Testis (tissue), 3 donors: ENCODE measurements around the gene MAP2K4. TPM values are rescaled to one million over a fixed set of nuclear protein-coding genes. Genes with fewer than 3 reads are reported as not detected.

Experiments used
- DNase-seq: peaks from one replicate; pipeline ENCODE4 v3.0.0-alpha.2; 2019
- H3K27ac ChIP-seq, 2 donors: fragments of 200-600 bp; sonication (generic); one replicate each; pipeline ENCODE4 v1.5.1; 2019
- H3K27me3 ChIP-seq: fragments of 200-600 bp; sonication (generic); one replicate; pipeline ENCODE4 v1.5.1; 2019
- H3K36me3 ChIP-seq: fragments of 200-600 bp; sonication (generic); one replicate; pipeline ENCODE4 v1.5.1; 2017; ENCODE audit warnings: low read depth; ENCODE audit errors: missing control alignments
- H3K4me1 ChIP-seq: fragments of 200-600 bp; sonication (generic); one replicate; pipeline ENCODE4 v1.5.1; 2019
- H3K4me3 ChIP-seq, 2 donors: fragments of 200-600 bp; sonication (generic); one replicate each; pipeline ENCODE4 v1.5.1; 2017 to 2019
- H3K9me3 ChIP-seq: fragments of 200-600 bp; sonication (generic); one replicate; pipeline ENCODE4 v1.5.1; 2017
- POLR2A ChIP-seq: fragments of 450-650 bp; IDR thresholded peaks from one replicate; pipeline ENCODE4 v1.6.1; 2017; ENCODE audit warnings: antibody characterized with exemption, mild to moderate bottlenecking, moderate library complexity
- WGBS, 2 donors: methylation state at CpG; one replicate each; pipeline ENCODE4 v1.1.5; 2018; 5-methylcytosine and 5-hydroxymethylcytosine counted together
- intact Hi-C: fragments of 100-400 bp; cut with DNase I; formaldehyde crosslinking; loops from one replicate; pipeline ENCODE4 v1.15.1; 2023; ENCODE audit warnings: low total_unique reads
- polyA plus RNA-seq: library from polyadenylated mRNA; stranded (reverse); fragments of 350-450 nt; fragmentation: Illumina TruSeq; extraction: RNeasy Lipid Tissue Mini Kit (QIAGEN cat#74804); gene quantifications from one replicate; pipeline ENCODE4 v1.2.3, GENCODE V29; 2014; ENCODE audit warnings: low read depth, low replicate concordance; ENCODE audit not compliant: insufficient read depth
- total RNA-seq, 2 donors: library from RNA; depleted of rRNA; stranded (reverse); fragments of >200 nt; gene quantifications; one replicate each; pipeline ENCODE4 v1.2.3, GENCODE V29; 2016
- TF ChIP-seq, protein P1 (sequence below), 3 experiments: fragments of 450-650 bp in 2 of 3; fragments of 200-600 bp in 1 of 3; sonication (generic) in 1 of 3; IDR thresholded peaks; one replicate each; pipeline ENCODE4 v1.5.1; 2016 to 2019; ENCODE audit warnings: antibody characterized with exemption in 3 of 3, mild to moderate bottlenecking in 2 of 3, moderate library complexity in 1 of 3

MAP2K4 gene
- total and polyA plus RNA-seq, 3 donors from 2014 or later = 22.4 to 47.7 (median 46.3) TPM

DNA sequence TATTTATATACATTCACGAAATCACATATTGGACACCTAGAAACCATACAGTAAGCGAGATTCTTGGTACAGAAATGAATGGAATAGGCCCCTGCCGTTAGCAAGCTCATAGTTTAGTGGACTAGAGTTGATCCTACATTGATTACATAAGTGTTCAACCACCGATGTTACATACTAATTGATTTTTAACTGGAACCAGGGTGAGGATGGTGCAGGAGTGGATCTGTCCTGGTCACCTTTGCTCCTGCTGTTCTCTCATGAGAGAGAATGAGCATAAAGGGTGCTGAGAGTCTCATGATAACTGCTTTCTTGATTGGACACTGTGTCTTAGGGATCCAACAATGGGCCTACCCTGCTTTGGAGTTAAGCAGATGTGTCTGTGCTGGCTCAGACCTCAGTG is 13.9 kb downstream of the MAP2K4 start:
- Histone ChIP-seq H3K27ac (no peak overlapping the region), H3K4me1 (no peaks in the 10 kb centered on the region), H3K9me3 (no peaks in the 10 kb centered on the region), H3K27me3 (no peaks in the 10 kb centered on the region), H3K4me3 (no peak overlapping the region), H3K36me3 (no peaks in the 10 kb centered on the region)
- intact Hi-C loops = no loop called here
- 88 to 90% methylated on average over 4 of the region's 4 CpGs for WGBS, 2 donors
- no peak for DNase-seq
- TF ChIP-seq POLR2A = no peak
- TF ChIP-seq, protein P1, sequence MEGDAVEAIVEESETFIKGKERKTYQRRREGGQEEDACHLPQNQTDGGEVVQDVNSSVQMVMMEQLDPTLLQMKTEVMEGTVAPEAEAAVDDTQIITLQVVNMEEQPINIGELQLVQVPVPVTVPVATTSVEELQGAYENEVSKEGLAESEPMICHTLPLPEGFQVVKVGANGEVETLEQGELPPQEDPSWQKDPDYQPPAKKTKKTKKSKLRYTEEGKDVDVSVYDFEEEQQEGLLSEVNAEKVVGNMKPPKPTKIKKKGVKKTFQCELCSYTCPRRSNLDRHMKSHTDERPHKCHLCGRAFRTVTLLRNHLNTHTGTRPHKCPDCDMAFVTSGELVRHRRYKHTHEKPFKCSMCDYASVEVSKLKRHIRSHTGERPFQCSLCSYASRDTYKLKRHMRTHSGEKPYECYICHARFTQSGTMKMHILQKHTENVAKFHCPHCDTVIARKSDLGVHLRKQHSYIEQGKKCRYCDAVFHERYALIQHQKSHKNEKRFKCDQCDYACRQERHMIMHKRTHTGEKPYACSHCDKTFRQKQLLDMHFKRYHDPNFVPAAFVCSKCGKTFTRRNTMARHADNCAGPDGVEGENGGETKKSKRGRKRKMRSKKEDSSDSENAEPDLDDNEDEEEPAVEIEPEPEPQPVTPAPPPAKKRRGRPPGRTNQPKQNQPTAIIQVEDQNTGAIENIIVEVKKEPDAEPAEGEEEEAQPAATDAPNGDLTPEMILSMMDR (IDR thresholded peaks at IDR 0.05) = no peak

DNA sequence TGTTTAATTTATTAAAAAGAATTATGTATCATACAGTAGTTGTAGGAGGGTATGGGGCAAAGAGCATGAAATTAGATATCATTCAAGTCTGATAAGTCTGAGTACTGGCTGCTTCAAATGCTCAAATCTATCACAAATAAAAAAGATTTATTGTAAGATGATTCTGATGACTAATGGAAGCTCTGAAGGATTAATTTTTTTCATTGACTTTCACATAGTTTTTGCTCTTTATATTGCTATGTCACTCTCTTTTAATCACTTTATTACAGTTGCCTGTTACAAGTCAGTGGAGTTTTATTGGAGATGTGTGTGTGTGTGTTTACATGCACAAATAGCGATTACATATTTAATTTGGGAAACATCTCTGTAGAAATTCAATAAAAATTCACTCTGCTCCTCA is 15.0 kb downstream of the MAP2K4 start:
- TF ChIP-seq POLR2A = no peak
- TF ChIP-seq, protein P1 (IDR thresholded peaks at IDR 0.05) = no peak
- Histone ChIP-seq H3K4me1 (no peaks in the 10 kb centered on the region), H3K9me3 (no peaks in the 10 kb centered on the region), H3K27me3 (no peaks in the 10 kb centered on the region), H3K36me3 (no peaks in the 10 kb centered on the region), H3K4me3 (no peak overlapping the region), H3K27ac (no peak overlapping the region)
- intact Hi-C loops = no loop called here
- 93 to 96% methylated on average over 1 of the region's 1 CpG for WGBS, 2 donors
- no peak for DNase-seq

DNA sequence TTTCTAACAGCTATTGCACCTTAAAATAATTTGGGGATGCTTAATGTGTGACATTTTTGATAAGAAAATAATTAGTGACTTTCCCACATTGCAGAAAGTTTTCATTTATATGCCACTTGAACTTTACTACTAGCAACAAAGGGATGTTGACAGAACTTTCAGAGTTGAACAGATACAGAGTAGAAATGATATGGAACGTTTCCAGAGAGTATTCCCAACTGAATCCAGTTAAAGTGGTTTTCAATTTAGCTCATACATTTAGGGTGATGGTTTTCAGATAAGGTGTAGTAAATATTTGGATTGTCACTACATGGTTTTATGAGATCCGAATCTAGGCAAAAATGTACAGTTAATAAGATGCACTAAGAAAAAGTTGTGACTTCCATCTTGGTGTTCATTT is 17.3 kb downstream of the MAP2K4 start:
- H3K4me1 ChIP-seq = no peaks in the 10 kb centered on the region
- no peak overlapping the region for H3K4me3 ChIP-seq
- 41 to 67% methylated on average over 2 of the region's 2 CpGs for WGBS, 2 donors
- no peaks in the 10 kb centered on the region for H3K9me3 ChIP-seq
- no peaks in the 10 kb centered on the region for H3K27me3 ChIP-seq
- intact Hi-C loops = no loop called here
- H3K36me3 ChIP-seq = no peaks in the 10 kb centered on the region
- no peak overlapping the region for H3K27ac ChIP-seq
- DNase-seq = no peak
- no peak for TF ChIP-seq POLR2A
- TF ChIP-seq, protein P1 (IDR thresholded peaks at IDR 0.05) = no peak

DNA sequence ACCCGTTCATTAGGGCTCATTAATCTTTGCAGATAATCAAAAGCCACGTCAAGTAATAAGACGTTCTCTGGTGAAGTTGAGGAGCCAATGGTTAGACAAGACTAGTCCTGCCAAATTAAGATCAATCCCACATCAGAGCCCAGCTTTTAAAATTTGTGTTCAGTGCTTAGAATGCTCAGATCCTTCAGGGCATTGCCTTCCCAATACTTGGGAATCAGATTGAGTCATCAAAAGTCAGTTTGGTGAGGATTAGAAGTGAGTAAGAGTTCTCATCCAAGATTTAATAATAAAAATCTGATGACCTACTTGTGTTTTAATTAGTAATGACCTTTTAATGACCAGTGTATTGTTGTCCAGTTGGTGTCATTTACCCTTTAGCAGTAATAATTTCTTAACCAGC is 19.8 kb downstream of the MAP2K4 start:
- 60 to 73% methylated on average over 3 of the region's 3 CpGs for WGBS, 2 donors
- no peaks in the 10 kb centered on the region for H3K36me3 ChIP-seq
- no peak overlapping the region for H3K4me3 ChIP-seq
- intact Hi-C loops = no loop called here
- no peaks in the 10 kb centered on the region for H3K27me3 ChIP-seq
- H3K4me1 ChIP-seq = no peaks in the 10 kb centered on the region
- no peak for TF ChIP-seq POLR2A
- TF ChIP-seq, protein P1 (IDR thresholded peaks at IDR 0.05) = no peak
- DNase-seq = no peak
- no peak overlapping the region for H3K27ac ChIP-seq
- H3K9me3 ChIP-seq = no peaks in the 10 kb centered on the region

DNA sequence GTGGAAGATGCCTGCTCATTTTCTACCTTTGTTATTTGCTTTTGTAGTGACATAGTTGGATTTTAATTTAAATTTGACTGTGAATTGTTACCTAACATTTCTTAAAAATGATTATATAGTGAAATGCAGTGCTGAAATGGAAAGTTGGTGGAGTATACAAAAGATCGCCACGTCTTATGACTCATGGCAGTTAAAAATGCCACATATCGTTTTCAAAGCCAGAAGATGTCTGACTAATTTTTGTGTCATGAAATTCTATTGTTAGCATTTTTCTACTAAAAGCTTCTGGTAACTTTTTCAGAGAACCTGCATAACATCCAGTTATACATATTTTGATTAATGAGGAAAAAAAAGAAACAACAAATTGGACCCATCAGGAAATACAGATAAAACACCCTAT is 20.6 kb downstream of the MAP2K4 start:
- H3K4me1 ChIP-seq = no peaks in the 10 kb centered on the region
- intact Hi-C loops = no loop called here
- H3K9me3 ChIP-seq = no peaks in the 10 kb centered on the region
- no peak for DNase-seq
- no peak overlapping the region for H3K4me3 ChIP-seq
- TF ChIP-seq POLR2A = no peak
- TF ChIP-seq, protein P1 (IDR thresholded peaks at IDR 0.05) = no peak
- H3K27me3 ChIP-seq = no peaks in the 10 kb centered on the region
- no peaks in the 10 kb centered on the region for H3K36me3 ChIP-seq
- no peak overlapping the region for H3K27ac ChIP-seq
- 77 to 80% methylated on average over 3 of the region's 3 CpGs for WGBS, 2 donors
